Activated naive CD8-positive, alpha-beta T cell treated with anti-CD3 and anti-CD28 coated beads, Interleukin-2, amount 50 U/mL, for 24 hours (primary cell): ENCODE data around the gene CDKAL1.
"Not testable (repeated sequence)": the region's sequence is repeated elsewhere in the genome, so short reads cannot be mapped to it uniquely, and the experiment has no call there.

Experiments
- ATAC-seq: fragments of 150-1000 bp; cut with Tn5 transposase; one replicate; pipeline ENCODE4 v1.10.0; 2021
- DNase-seq: peaks from one replicate; pipeline ENCODE4 v3.0.0; 2021
- H3K27ac Mint-ChIP-seq: one replicate; pipeline ENCODE4 v1.8.0; 2021; ENCODE audit warnings: mild to moderate bottlenecking, mixed read lengths
- H3K27me3 Mint-ChIP-seq: one replicate; pipeline ENCODE4 v1.8.0; 2021; ENCODE audit warnings: mixed read lengths
- H3K36me3 Mint-ChIP-seq: one replicate; pipeline ENCODE4 v1.8.0; 2021; ENCODE audit warnings: low read depth, mixed read lengths
- H3K4me1 Mint-ChIP-seq: one replicate; pipeline ENCODE4 v1.8.0; 2021; ENCODE audit warnings: mixed read lengths
- H3K4me3 Mint-ChIP-seq: one replicate; pipeline ENCODE4 v1.8.0; 2021; ENCODE audit warnings: mild to moderate bottlenecking, moderate library complexity, mixed read lengths
- H3K9me3 Mint-ChIP-seq: one replicate; pipeline ENCODE4 v1.8.0; 2021; ENCODE audit warnings: mixed read lengths

Gene CDKAL1

GRCh38 chr6:20744911-20745557, 210.8 kb downstream of the CDKAL1 start:
- Mint-ChIP-seq H3K4me3 (no peak overlapping the region), H3K27ac (no peak overlapping the region), H3K36me3 (peaks cover 33% of the 10 kb centered on the region), H3K27me3 (no peaks in the 10 kb centered on the region), H3K9me3 (no peaks in the 10 kb centered on the region), H3K4me1 (peaks cover 13% of the 10 kb centered on the region)
- no peak for DNase-seq
- ATAC-seq = no peak

DNA sequence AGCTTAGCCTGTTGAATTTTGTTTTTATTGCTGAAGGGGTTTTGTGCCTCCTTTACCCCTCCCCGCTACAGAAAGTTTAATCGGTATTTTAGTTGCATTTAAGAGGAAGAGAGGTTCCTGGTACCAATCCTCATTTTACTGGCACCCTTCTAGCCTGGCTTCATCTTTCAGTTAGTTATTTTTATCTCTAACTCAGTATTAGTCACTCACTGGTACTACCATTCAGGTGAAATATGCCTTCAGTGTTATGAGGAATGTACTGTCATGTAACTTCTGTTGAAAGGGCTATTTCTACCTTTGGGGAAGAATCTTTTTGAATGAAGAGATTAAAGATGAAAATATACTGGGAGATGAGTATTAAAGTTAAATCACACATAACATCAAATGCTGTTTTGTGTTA, 211.8 kb downstream of the CDKAL1 start:
- Mint-ChIP-seq H3K27ac (no peak overlapping the region), H3K4me3 (no peak overlapping the region), H3K27me3 (no peaks in the 10 kb centered on the region), H3K9me3 (no peaks in the 10 kb centered on the region), H3K4me1 (peaks cover 13% of the 10 kb centered on the region), H3K36me3 (peaks cover 24% of the 10 kb centered on the region)
- DNase-seq = no peak
- no peak for ATAC-seq

DNA sequence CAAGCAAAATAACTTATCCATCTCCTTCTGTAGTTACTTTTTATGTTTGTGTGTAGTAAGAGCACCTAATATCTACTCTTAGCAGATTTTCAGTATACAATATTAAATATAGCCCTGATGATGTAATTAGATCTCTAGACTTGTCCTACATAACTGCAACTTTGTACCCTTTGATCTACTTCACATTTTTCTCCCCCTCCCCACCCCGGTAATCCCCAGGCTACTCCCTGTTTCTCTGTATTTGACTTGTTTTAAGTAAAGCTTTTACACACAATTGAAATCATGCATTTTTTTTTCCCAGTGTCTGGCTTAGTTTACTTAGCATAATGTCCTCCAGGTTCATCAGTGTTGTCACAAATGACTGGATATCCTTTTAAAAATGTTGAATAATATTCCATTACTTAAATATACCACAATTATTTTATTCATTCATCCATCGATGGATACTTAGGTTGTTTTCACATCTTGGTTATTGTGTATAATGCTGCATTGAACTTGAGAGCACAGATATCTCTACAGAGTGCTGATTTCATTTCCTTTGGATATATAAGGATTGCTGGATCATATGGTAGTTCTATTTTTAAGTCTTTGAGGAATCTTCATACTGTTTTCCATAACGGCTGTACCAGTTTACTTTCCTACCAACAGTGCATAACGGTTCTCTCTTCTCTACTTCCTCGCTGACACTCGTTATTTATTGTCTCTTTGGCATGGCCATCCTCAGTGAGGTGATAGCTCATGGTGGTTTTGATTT, 212.7 kb downstream of the CDKAL1 start:
- H3K4me1 Mint-ChIP-seq = peaks cover 13% of the 10 kb centered on the region
- H3K27me3 Mint-ChIP-seq = no peaks in the 10 kb centered on the region
- DNase-seq = no peak

GRCh38 chr6:20747991-20748390, 213.7 kb downstream of the CDKAL1 start:
- H3K36me3 Mint-ChIP-seq = peaks cover 16% of the 10 kb centered on the region

More for the DNA sequence above, 212.7 kb downstream of the CDKAL1 start:
- Mint-ChIP-seq H3K36me3 (peaks cover 18% of the 10 kb centered on the region), H3K9me3 (no peaks in the 10 kb centered on the region), H3K4me3 (no peak overlapping the region), H3K27ac (no peak overlapping the region)
- no peak for ATAC-seq

GRCh38 chr6:20751293-20751935, 217.2 kb downstream of the CDKAL1 start:
- no peak for DNase-seq
- peaks cover 4% of the 10 kb centered on the region for H3K4me1 Mint-ChIP-seq
- no peak overlapping the region for H3K27ac Mint-ChIP-seq
- H3K27me3 Mint-ChIP-seq = no peaks in the 10 kb centered on the region
- H3K9me3 Mint-ChIP-seq = peaks cover 18% of the 10 kb centered on the region
- H3K4me3 Mint-ChIP-seq = no peak overlapping the region
- H3K36me3 Mint-ChIP-seq = peaks cover 26% of the 10 kb centered on the region
- no peak for ATAC-seq

More at GRCh38 chr6:20747991-20748390, 213.7 kb downstream of the CDKAL1 start:
- Mint-ChIP-seq H3K4me1 (peaks cover 13% of the 10 kb centered on the region), H3K4me3 (no peak overlapping the region), H3K9me3 (no peaks in the 10 kb centered on the region), H3K27me3 (no peaks in the 10 kb centered on the region), H3K27ac (no peak overlapping the region)
- ATAC-seq (no peak), DNase-seq (no peak)

DNA sequence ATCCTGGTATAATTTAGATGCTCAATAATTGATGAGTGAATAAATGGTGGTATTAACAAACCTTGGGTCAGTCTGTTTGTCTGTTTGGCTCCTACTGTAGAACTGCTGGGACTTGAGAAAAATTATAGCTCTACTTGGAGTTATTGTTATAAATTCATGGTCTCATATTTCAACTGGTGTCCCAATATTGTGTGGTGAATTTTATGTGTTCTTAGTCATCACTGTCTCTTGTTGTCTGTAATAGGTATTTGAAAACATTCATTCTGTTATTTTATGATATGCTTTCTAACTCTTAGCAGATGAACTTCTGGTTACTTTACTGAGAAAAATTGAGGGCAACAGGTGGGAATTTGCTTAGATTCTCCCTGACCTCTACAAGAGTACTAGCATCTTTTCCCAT, 221.4 kb downstream of the CDKAL1 start:
- H3K4me1 Mint-ChIP-seq = no peaks in the 10 kb centered on the region
- H3K9me3 Mint-ChIP-seq = peaks cover 18% of the 10 kb centered on the region
- no peak for ATAC-seq
- no peak overlapping the region for H3K4me3 Mint-ChIP-seq
- peaks cover 30% of the 10 kb centered on the region for H3K36me3 Mint-ChIP-seq
- no peak for DNase-seq
- no peaks in the 10 kb centered on the region for H3K27me3 Mint-ChIP-seq
- H3K27ac Mint-ChIP-seq = no peak overlapping the region

DNA sequence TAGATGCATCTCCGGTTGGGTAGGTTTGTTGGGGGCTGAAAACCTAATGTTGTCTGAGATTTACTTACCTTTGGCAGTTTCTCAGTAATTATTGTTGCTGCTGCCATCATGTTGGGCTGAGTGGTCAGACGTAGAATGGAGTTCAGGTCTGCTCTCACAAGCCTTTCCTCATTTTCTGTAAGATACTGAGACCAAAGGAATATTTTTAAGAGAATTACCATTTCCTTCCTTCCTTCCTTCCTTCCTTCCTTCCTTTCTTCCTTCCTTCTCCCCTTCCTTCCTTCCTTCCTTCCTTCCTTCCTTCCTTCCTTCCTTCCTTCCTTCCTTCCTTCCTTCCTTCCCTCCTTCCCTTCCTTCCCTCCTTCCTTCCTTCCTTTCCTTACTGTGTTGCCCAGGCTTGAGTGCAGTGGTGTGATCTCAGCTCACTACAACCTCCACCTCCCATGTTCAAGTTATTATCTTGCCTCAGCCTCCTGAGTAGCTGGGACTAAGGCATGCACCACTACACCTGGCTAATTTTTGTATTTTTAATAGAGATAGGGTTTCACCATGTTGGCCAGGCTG, 222.4 kb downstream of the CDKAL1 start:
- not testable (repeated sequence) for H3K27me3 Mint-ChIP-seq, ATAC-seq, H3K4me3 Mint-ChIP-seq, DNase-seq, H3K4me1 Mint-ChIP-seq, H3K27ac Mint-ChIP-seq
- H3K9me3 Mint-ChIP-seq = peaks cover 18% of the 10 kb centered on the region
- H3K36me3 Mint-ChIP-seq = peaks cover 30% of the 10 kb centered on the region

DNA sequence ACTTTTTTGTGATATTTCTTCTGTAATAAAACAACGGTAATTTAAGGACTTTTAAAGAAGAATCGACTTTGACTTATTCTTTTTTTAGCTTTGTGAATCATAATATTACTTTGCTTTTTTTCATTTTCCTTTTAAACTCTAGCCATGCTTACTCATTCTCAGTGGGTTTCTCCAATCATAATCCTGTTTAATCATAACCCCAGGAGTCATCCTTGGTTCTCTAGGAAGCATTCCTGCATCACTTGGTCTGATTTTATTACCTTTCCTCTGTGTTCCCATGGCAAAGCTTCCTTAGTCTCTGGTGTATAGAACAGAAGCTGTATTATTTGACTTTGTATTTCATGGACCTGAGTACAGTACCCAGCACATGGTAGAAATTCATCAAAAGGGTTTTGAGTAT, 223.5 kb downstream of the CDKAL1 start:
- no peak overlapping the region for H3K27ac Mint-ChIP-seq
- ATAC-seq (no peak), DNase-seq (no peak)
- H3K36me3 Mint-ChIP-seq = peaks cover 28% of the 10 kb centered on the region
- no peaks in the 10 kb centered on the region for H3K4me1 Mint-ChIP-seq
- peaks cover 18% of the 10 kb centered on the region for H3K9me3 Mint-ChIP-seq
- no peaks in the 10 kb centered on the region for H3K27me3 Mint-ChIP-seq
- no peak overlapping the region for H3K4me3 Mint-ChIP-seq

DNA sequence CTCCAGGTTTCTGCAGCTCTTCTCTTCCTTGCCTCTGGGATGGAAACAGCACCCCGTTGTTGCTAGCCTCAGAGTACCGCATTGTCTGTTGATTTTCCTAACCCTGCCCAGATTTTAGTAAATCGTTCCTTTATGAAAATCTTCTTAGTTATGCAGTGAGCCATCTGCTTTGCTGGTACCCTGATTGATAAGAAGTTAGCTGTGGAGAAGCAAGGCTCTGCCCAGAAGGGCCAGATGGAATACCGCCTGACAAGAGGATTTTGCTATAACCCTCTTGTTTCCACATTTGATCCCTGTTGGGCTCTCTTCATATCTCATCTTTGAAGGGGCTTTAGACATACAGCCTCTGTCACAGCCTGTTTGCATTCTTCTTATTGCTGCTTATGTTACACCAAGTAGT, 229.0 kb downstream of the CDKAL1 start:
- Mint-ChIP-seq H3K4me1 (no peaks in the 10 kb centered on the region), H3K27ac (no peak overlapping the region), H3K4me3 (no peak overlapping the region), H3K9me3 (no peaks in the 10 kb centered on the region), H3K27me3 (no peaks in the 10 kb centered on the region), H3K36me3 (peaks cover 13% of the 10 kb centered on the region)
- no peak for ATAC-seq
- DNase-seq = no peak

GRCh38 chr6:20769631-20770030, 235.4 kb downstream of the CDKAL1 start:
- no peak overlapping the region for H3K4me3 Mint-ChIP-seq
- H3K36me3 Mint-ChIP-seq = peaks cover 22% of the 10 kb centered on the region

GRCh38 chr6:20770773-20771172, 236.5 kb downstream of the CDKAL1 start:
- Mint-ChIP-seq H3K36me3 (peaks cover 17% of the 10 kb centered on the region), H3K4me3 (no peak overlapping the region), H3K9me3 (no peaks in the 10 kb centered on the region), H3K27ac (no peak overlapping the region), H3K4me1 (peaks cover 3% of the 10 kb centered on the region), H3K27me3 (no peaks in the 10 kb centered on the region)
- DNase-seq (no peak), ATAC-seq (no peak)

More at GRCh38 chr6:20769631-20770030, 235.4 kb downstream of the CDKAL1 start:
- H3K27me3 Mint-ChIP-seq = no peaks in the 10 kb centered on the region
- H3K4me1 Mint-ChIP-seq = peaks cover 3% of the 10 kb centered on the region
- DNase-seq (no peak), ATAC-seq (no peak)
- no peaks in the 10 kb centered on the region for H3K9me3 Mint-ChIP-seq
- H3K27ac Mint-ChIP-seq = no peak overlapping the region

DNA sequence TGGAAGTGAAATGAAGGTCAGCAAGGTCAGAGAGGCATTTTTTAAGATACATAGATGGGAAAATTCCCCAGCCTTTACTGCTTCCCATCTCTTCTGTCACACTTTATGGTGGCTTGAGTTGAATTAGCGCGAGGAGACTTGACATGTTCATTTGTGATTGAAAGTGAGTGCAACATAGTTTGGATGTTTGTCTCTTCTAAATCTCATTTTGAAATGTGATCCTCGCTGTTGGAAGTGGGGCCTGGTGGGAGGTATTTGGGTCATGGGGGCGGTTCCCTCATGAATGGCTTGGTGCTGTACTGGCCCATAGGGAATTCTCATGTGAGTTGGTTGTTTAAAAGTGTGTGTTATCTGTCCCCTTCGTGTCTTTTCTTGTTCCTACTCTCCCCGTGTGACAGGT, 237.2 kb downstream of the CDKAL1 start:
- Mint-ChIP-seq H3K4me3 (no peak overlapping the region), H3K9me3 (no peaks in the 10 kb centered on the region), H3K27ac (no peak overlapping the region), H3K36me3 (peaks cover 17% of the 10 kb centered on the region), H3K4me1 (peaks cover 3% of the 10 kb centered on the region), H3K27me3 (no peaks in the 10 kb centered on the region)
- no peak for ATAC-seq
- no peak for DNase-seq

DNA sequence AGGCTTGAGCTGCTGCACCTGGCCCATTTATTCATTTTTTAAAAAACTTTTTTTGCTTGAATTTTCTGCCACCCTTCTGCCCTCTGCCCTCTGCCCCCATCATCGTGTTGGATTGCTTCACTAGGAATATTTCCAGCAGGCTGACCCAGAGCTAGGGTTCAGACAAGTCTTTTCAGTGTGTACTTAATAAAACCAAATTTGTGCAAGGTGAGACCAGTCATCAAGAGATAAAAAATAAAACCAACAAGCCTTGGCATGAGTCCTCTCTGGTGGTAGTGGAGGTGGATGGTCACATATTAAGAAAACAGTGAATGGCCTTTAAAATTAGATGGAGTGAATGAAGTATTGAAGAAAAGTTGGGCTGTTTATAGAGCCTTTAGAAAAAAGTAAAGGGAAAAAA, 239.6 kb downstream of the CDKAL1 start:
- Mint-ChIP-seq H3K27ac (no peak overlapping the region), H3K36me3 (peaks cover 11% of the 10 kb centered on the region), H3K4me3 (no peak overlapping the region), H3K27me3 (no peaks in the 10 kb centered on the region), H3K4me1 (peaks cover 3% of the 10 kb centered on the region), H3K9me3 (no peaks in the 10 kb centered on the region)
- DNase-seq (no peak), ATAC-seq (no peak)

GRCh38 chr6:20775981-20776380, 241.7 kb downstream of the CDKAL1 start:
- Mint-ChIP-seq H3K4me3 (no peak overlapping the region), H3K36me3 (peaks cover 7% of the 10 kb centered on the region), H3K9me3 (no peaks in the 10 kb centered on the region), H3K27me3 (no peaks in the 10 kb centered on the region), H3K4me1 (no peaks in the 10 kb centered on the region), H3K27ac (no peak overlapping the region)
- ATAC-seq = no peak
- no peak for DNase-seq

GRCh38 chr6:20777801-20778200, 243.5 kb downstream of the CDKAL1 start:
- DNase-seq = no peak
- no peak overlapping the region for H3K27ac Mint-ChIP-seq
- no peaks in the 10 kb centered on the region for H3K27me3 Mint-ChIP-seq
- no peak for ATAC-seq
- H3K9me3 Mint-ChIP-seq = no peaks in the 10 kb centered on the region
- no peak overlapping the region for H3K4me3 Mint-ChIP-seq
- peaks cover 17% of the 10 kb centered on the region for H3K36me3 Mint-ChIP-seq
- H3K4me1 Mint-ChIP-seq = no peaks in the 10 kb centered on the region
